Endodermal cell (in vitro differentiated cells): Measurements from ENCODE around the gene BSDC1. TPM values are rescaled to one million over a fixed set of nuclear protein-coding genes. Genes with fewer than 3 reads are reported as not detected.
A peak's percentile ranks its signal among the peaks of the same experiment; 100 is the strongest.

Source experiments
- DNase-seq: peaks from one replicate; pipeline ENCODE4 v3.0.0-alpha.2; 2017
- H3K27ac ChIP-seq: 2 replicates; pipeline ENCODE4 v1.5.1; 2013; ENCODE audit warnings: mild to moderate bottlenecking, low read depth, low read length, moderate library complexity
- H3K27me3 ChIP-seq: 2 replicates; pipeline ENCODE4 v1.6.1; 2013; ENCODE audit warnings: mild to moderate bottlenecking, low read length, moderate library complexity; ENCODE audit not compliant: insufficient read depth, control insufficient read depth, poor library complexity, severe bottlenecking
- H3K36me3 ChIP-seq: 2 replicates; pipeline ENCODE4 v1.7.0; 2013; ENCODE audit warnings: mild to moderate bottlenecking, low read length, moderate library complexity; ENCODE audit not compliant: control insufficient read depth, insufficient read depth
- H3K4me1 ChIP-seq: one replicate; pipeline ENCODE4 v1.7.0; 2013; ENCODE audit warnings: low read length; ENCODE audit not compliant: control insufficient read depth, insufficient read depth
- H3K4me3 ChIP-seq: 2 replicates; pipeline ENCODE4 v1.5.1; 2013; ENCODE audit warnings: mild to moderate bottlenecking, low read length, moderate library complexity
- H3K9ac ChIP-seq: 2 replicates; pipeline ENCODE4 v1.6.1; 2013; ENCODE audit warnings: mild to moderate bottlenecking, low read length, moderate library complexity; ENCODE audit not compliant: poor library complexity, severe bottlenecking; ENCODE audit errors: extremely low read depth
- H3K9me3 ChIP-seq: 2 replicates; pipeline ENCODE4 v1.6.1; 2013; ENCODE audit warnings: mild to moderate bottlenecking, low read length, moderate library complexity; ENCODE audit not compliant: control insufficient read depth
- H3K27ac Mint-ChIP-seq: 2 replicates; pipeline ENCODE4 v1.8.0; 2020; ENCODE audit warnings: mixed read lengths
- H3K27me3 Mint-ChIP-seq: 2 replicates; pipeline ENCODE4 v1.8.0; 2021; ENCODE audit warnings: mild to moderate bottlenecking, mixed read lengths; ENCODE audit not compliant: insufficient read depth
- H3K36me3 Mint-ChIP-seq: 2 replicates; pipeline ENCODE4 v1.8.0; 2020; ENCODE audit warnings: low read depth, mixed read lengths
- H3K4me1 Mint-ChIP-seq: 2 replicates; pipeline ENCODE4 v1.8.0; 2020; ENCODE audit warnings: mixed read lengths
- H3K4me3 Mint-ChIP-seq: 2 replicates; pipeline ENCODE4 v1.8.0; 2020; ENCODE audit warnings: mild to moderate bottlenecking, moderate library complexity, mixed read lengths
- H3K9me3 Mint-ChIP-seq: 2 replicates; pipeline ENCODE4 v1.8.0; 2020; ENCODE audit warnings: mild to moderate bottlenecking, mixed read lengths
- CTCF ChIP-seq: fragments of 200-600 bp; sonication (generic); conservative IDR thresholded peaks from 2 replicates; pipeline ENCODE4 v1.5.0; 2021; ENCODE audit warnings: antibody characterized with exemption, mild to moderate bottlenecking
- WGBS, 2 experiments: methylation state at CpG; one replicate each; pipeline versions ENCODE4 v1.1.5 to v1.1.7; 2013; ENCODE audit warnings: missing lambda C conversion rate in 2 of 2, mixed read lengths in 1 of 2; ENCODE audit not compliant: insufficient coverage in 1 of 2, insufficient read length in 1 of 2; 5-methylcytosine and 5-hydroxymethylcytosine counted together
- total RNA-seq, 2 donors: library from RNA; stranded (reverse); fragmentation: NEBNext Ultra II Directional in 1 of 2; extraction: Animal tissue kit (Norgen Biotek cat#: 25700) in 1 of 2; gene quantifications; 2 replicates in 1 of 2; 3 replicates in 1 of 2; pipeline ENCODE4 v1.2.1, GENCODE V29; 2021

BSDC1 gene
- total RNA-seq, 2 donors from 2014 or later = 61.7 to 68.3 TPM

DNA sequence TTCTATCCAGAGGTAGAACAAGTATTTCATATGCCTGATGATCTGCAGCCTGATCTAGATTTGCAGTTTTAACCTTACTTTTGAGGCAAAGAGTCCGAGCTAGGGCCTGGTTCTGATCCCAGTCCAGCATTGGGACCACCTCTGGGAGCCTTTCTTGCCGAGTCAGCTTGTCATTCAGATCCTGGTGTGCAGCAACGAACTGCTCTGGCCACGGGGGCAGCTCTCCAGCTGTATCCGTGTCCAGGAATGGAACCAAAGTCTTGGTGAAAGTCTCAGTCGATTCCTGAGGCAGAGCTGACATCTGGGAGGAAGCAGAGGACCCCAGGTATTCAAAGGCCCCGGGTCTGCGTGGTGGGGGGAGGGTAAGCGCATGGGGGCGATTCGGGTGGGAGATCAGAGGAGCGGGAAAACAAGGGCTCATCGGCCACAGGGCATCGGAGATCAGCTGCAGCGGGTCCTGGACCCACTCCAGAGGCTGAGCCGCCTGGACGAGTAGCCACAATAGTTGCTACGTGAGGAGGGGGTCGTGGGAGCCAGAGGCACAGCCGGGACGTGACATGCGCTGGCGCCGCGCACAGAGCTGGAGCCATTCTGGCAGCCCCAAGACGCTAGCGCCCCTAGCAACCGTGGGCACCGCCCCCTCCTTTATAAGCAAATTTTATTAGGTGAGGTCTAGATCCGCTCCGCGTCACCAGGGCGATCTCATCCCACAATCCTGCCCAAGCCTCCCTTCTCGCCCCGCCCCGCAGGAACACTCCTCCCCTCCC lies 32.4 kb upstream of the BSDC1 start:
- Histone ChIP-seq H3K36me3 (no peaks in the 10 kb centered on the region), H3K4me3 (no peak overlapping the region), H3K9me3 (no peaks in the 10 kb centered on the region), H3K9ac (no peak overlapping the region), H3K4me1 (no peaks in the 10 kb centered on the region), H3K27ac (no peak overlapping the region), H3K27me3 (no peaks in the 10 kb centered on the region)
- no peak overlapping the region for H3K27ac Mint-ChIP-seq
- H3K4me1 Mint-ChIP-seq = peaks cover 21% of the 10 kb centered on the region
- peak overlapping the region; percentile 13 for H3K4me3 Mint-ChIP-seq
- H3K36me3 Mint-ChIP-seq = peaks cover 35% of the 10 kb centered on the region
- DNase-seq = peak; percentile 64
- 94 to 95% methylated on average over 9 to 36 of the region's 36 CpGs for WGBS, 2 experiments
- TF ChIP-seq CTCF = no peak
- peaks cover 3% of the 10 kb centered on the region for H3K27me3 Mint-ChIP-seq
- no peaks in the 10 kb centered on the region for H3K9me3 Mint-ChIP-seq

GRCh38 chr1:32421775-32422174 lies 27.5 kb upstream of the BSDC1 start:
- Histone ChIP-seq H3K36me3 (no peaks in the 10 kb centered on the region), H3K27ac (no peak overlapping the region), H3K4me1 (no peaks in the 10 kb centered on the region), H3K4me3 (no peak overlapping the region), H3K9me3 (peaks cover 34% of the 10 kb centered on the region), H3K27me3 (no peaks in the 10 kb centered on the region), H3K9ac (no peak overlapping the region)
- DNase-seq = no peak
- H3K4me3 Mint-ChIP-seq = no peak overlapping the region
- no peak for TF ChIP-seq CTCF
- peaks cover 41% of the 10 kb centered on the region for H3K36me3 Mint-ChIP-seq
- H3K27ac Mint-ChIP-seq = no peak overlapping the region
- WGBS, 2 experiments = 80 to 92% methylated on average over 1 of the region's 1 CpG
- peaks cover 18% of the 10 kb centered on the region for H3K4me1 Mint-ChIP-seq
- H3K27me3 Mint-ChIP-seq = peaks cover 1% of the 10 kb centered on the region
- H3K9me3 Mint-ChIP-seq = peaks cover 31% of the 10 kb centered on the region

GRCh38 chr1:32414186-32414886 lies 20.1 kb upstream of the BSDC1 start:
- no peak overlapping the region for H3K27ac Mint-ChIP-seq
- H3K36me3 Mint-ChIP-seq = peaks cover 28% of the 10 kb centered on the region
- peak overlapping the region; percentile 34 for H3K4me3 ChIP-seq
- H3K4me1 ChIP-seq = no peaks in the 10 kb centered on the region
- H3K27me3 ChIP-seq = no peaks in the 10 kb centered on the region
- no peaks in the 10 kb centered on the region for H3K36me3 ChIP-seq
- peaks cover 2% of the 10 kb centered on the region for H3K27me3 Mint-ChIP-seq
- H3K9me3 ChIP-seq = peaks cover 67% of the 10 kb centered on the region
- TF ChIP-seq CTCF = peak; percentile 30
- DNase-seq = no peak
- no peak overlapping the region for H3K27ac ChIP-seq
- 92 to 95% methylated on average over 7 to 8 of the region's 8 CpGs for WGBS, 2 experiments
- H3K4me1 Mint-ChIP-seq = peaks cover 4% of the 10 kb centered on the region
- H3K9ac ChIP-seq = no peak overlapping the region
- H3K9me3 Mint-ChIP-seq = peaks cover 77% of the 10 kb centered on the region
- H3K4me3 Mint-ChIP-seq = no peak overlapping the region
